MCF 10A (cell line): ENCODE data around the gene SERPINA4. TPM values are rescaled to one million over a fixed set of nuclear protein-coding genes. Genes with fewer than 3 reads are reported as not detected.

Source experiments
- BruUV-seq: library from RNA; stranded (reverse); fragments of 400-500 nt; replicated peaks from 2 replicates; lab custom pipeline; 2021; lab: Mats Ljungman, UMichigan
- CTCF ChIA-PET: fragments of 300-600 bp; sonication (Branson Sonifier 250); formaldehyde crosslinking; extraction: SDS; loops from one replicate; lab custom pipeline; 2021; ENCODE audit warnings: antibody characterized with exemption, inconsistent platforms; lab: Yijun Ruan, JAX
- POLR2A ChIA-PET: fragments of 300-600, 350-650 bp; sonication (Branson Sonifier 250); formaldehyde crosslinking; extraction: SDS; loops from one replicate; lab custom pipeline; 2020; ENCODE audit warnings: antibody characterized with exemption, inconsistent platforms; lab: Yijun Ruan, JAX
- DNase-seq: peaks from one replicate; pipeline ENCODE4 v3.0.0-alpha.2; 2018; ENCODE audit not compliant: unreplicated experiment
- H3K27ac Mint-ChIP-seq: one replicate; pipeline ENCODE4 v1.8.0; 2022; ENCODE audit warnings: mild to moderate bottlenecking, low read depth, mixed read lengths; ENCODE audit not compliant: unreplicated experiment
- H3K27me3 Mint-ChIP-seq: one replicate; pipeline ENCODE4 v1.8.0; 2022; ENCODE audit warnings: mixed read lengths; ENCODE audit not compliant: insufficient read depth, unreplicated experiment
- H3K36me3 Mint-ChIP-seq: one replicate; pipeline ENCODE4 v1.8.0; 2022; ENCODE audit warnings: mild to moderate bottlenecking, moderate library complexity, mixed read lengths; ENCODE audit not compliant: insufficient read depth, unreplicated experiment
- H3K4me1 Mint-ChIP-seq: one replicate; pipeline ENCODE4 v1.8.0; 2022; ENCODE audit warnings: mixed read lengths; ENCODE audit not compliant: insufficient read depth, unreplicated experiment
- H3K4me3 Mint-ChIP-seq: one replicate; pipeline ENCODE4 v1.8.0; 2022; ENCODE audit warnings: mild to moderate bottlenecking, moderate library complexity, mixed read lengths; ENCODE audit not compliant: unreplicated experiment
- H3K9me3 Mint-ChIP-seq: one replicate; pipeline ENCODE4 v1.8.0; 2022; ENCODE audit warnings: mixed read lengths; ENCODE audit not compliant: unreplicated experiment
- intact Hi-C: fragments of 100-400 bp; cut with micrococcal nuclease; formaldehyde crosslinking; loops from 2 replicates; pipeline ENCODE4 v1.14.1; 2022
- total RNA-seq: library from RNA; stranded (reverse); gene quantifications from 2 replicates; pipeline ENCODE4 v1.2.3, GENCODE V29; 2022
- TF ChIP-seq, protein P1 (sequence below): fragments of 200-600 bp; IDR thresholded peaks from one replicate; pipeline ENCODE4 v1.8.0; 2022; ENCODE audit warnings: antibody characterized with exemption, mild to moderate bottlenecking; ENCODE audit not compliant: unreplicated experiment

The SERPINA4 gene
- total RNA-seq, 1 experiment from 2014 or later = not detected

DNA sequence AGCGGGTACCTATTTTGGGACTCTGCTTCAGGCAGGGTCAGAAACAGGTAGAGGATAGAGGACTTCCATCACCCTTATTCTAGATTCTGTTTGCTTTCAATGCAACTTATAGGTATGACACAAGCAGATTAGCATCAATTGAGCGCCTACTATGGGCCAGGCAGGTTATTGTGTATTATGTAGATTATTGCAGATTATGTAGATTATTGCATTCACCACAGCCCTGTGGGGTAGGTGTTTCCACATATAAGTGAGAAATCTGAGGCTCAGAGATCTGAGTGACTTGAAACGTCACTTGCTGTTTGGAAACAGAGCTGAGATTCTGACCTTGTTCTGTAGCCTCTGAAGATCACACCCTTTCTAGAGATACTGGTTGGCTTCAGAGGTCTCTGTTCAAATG lies 25.7 kb upstream of the SERPINA4 start:
- POLR2A ChIA-PET = no interaction called here
- no TSS peak for BruUV-seq
- H3K4me3 Mint-ChIP-seq = no peak overlapping the region
- no peaks in the 10 kb centered on the region for H3K9me3 Mint-ChIP-seq
- H3K27ac Mint-ChIP-seq = no peak overlapping the region
- H3K36me3 Mint-ChIP-seq = no peaks in the 10 kb centered on the region
- DNase-seq = no peak
- TF ChIP-seq, protein P1, sequence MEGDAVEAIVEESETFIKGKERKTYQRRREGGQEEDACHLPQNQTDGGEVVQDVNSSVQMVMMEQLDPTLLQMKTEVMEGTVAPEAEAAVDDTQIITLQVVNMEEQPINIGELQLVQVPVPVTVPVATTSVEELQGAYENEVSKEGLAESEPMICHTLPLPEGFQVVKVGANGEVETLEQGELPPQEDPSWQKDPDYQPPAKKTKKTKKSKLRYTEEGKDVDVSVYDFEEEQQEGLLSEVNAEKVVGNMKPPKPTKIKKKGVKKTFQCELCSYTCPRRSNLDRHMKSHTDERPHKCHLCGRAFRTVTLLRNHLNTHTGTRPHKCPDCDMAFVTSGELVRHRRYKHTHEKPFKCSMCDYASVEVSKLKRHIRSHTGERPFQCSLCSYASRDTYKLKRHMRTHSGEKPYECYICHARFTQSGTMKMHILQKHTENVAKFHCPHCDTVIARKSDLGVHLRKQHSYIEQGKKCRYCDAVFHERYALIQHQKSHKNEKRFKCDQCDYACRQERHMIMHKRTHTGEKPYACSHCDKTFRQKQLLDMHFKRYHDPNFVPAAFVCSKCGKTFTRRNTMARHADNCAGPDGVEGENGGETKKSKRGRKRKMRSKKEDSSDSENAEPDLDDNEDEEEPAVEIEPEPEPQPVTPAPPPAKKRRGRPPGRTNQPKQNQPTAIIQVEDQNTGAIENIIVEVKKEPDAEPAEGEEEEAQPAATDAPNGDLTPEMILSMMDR = no peak
- H3K27me3 Mint-ChIP-seq = no peaks in the 10 kb centered on the region
- CTCF ChIA-PET = interaction anchor here (0.8 kb wide), 1 partner anchor 14 kb away, joined by 3 read pairs; no protein-coding TSS in a partner anchor
- H3K4me1 Mint-ChIP-seq = no peaks in the 10 kb centered on the region
- intact Hi-C loops = loop anchor here (5.0 kb wide), 1 partner anchor 103 kb away; no protein-coding TSS in a partner anchor

DNA sequence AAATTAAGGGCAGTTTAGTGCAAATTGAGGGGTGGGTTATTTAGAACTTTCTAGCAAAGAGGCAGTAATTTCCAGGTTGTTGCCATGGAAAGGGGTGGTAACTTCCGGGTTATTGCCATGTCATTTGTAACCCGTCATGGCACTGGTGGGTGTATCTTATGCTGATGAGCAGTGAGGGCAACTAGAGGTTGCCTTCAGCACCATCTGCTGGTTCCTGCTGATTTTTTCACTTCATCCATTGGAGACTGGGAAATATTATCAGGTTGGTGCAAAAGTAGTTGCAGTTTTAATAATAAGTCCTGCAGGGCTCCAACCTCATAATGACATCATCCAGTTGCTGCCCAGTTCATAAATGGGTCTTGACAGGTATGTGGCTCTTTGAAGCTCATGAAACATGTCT lies 24.4 kb upstream of the SERPINA4 start:
- Mint-ChIP-seq H3K4me3 (no peak overlapping the region), H3K27ac (no peak overlapping the region), H3K36me3 (no peaks in the 10 kb centered on the region), H3K4me1 (peaks cover 2% of the 10 kb centered on the region), H3K27me3 (no peaks in the 10 kb centered on the region), H3K9me3 (no peaks in the 10 kb centered on the region)
- DNase-seq = peak; percentile 58
- CTCF ChIA-PET = interaction anchor here (0.7 to 5.2 kb wide), 2 partner anchors 13 to 1004 kb away, joined by 5 to 37 read pairs; no protein-coding TSS in a partner anchor
- intact Hi-C loops = loop anchor here (5.0 kb wide), 1 partner anchor 105 kb away; no protein-coding TSS in a partner anchor
- POLR2A ChIA-PET = no interaction called here
- no TSS peak for BruUV-seq
- TF ChIP-seq, protein P1 = no peak

DNA sequence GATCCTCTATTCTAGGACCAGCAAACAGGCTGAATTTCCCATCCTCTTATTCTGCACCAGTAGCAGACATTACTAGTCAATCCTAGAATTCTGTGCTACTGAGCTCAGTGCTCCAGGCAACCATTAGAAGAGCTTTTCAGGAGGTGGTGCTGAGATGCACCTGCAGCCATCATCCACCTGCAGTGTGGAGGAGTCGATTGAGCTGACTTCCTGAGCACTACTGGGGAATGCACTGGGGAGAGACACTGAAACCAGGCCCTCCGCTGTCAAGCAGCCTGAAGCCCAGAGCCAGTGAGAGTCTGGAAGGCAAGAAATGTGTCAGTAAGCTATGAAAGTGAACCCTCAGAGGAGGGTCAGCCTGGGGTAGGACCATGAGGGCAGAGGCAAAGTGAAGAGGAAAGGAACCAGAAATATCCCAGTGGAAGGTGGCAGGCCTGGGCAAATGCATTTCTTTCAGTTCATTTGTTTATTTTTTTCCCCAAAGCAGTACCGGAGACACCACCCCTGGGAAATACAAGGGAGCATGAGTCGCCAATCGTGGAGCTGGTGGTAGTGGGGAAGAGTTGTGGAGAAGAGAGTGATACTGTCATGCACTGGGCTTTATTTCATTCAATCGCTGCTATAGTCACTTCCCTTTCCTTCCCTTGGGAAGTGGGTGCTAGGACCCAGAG lies 23.0 kb upstream of the SERPINA4 start:
- Mint-ChIP-seq H3K9me3 (no peaks in the 10 kb centered on the region), H3K27ac (no peak overlapping the region), H3K36me3 (no peaks in the 10 kb centered on the region), H3K4me3 (no peak overlapping the region), H3K27me3 (no peaks in the 10 kb centered on the region), H3K4me1 (peaks cover 9% of the 10 kb centered on the region)
- TF ChIP-seq, protein P1 = no peak
- BruUV-seq = no TSS peak
- ChIA-PET CTCF (interaction anchor here (5.2 kb wide), 1 partner anchor 11 kb away, joined by 37 read pairs; no protein-coding TSS in a partner anchor), POLR2A (interaction anchor here (0.6 kb wide), 1 partner anchor 920 kb away, joined by 3 read pairs; no protein-coding TSS in a partner anchor)
- DNase-seq = no peak
- intact Hi-C loops = loop anchor here (5.0 kb wide), 1 partner anchor 106 kb away; no protein-coding TSS in a partner anchor

DNA sequence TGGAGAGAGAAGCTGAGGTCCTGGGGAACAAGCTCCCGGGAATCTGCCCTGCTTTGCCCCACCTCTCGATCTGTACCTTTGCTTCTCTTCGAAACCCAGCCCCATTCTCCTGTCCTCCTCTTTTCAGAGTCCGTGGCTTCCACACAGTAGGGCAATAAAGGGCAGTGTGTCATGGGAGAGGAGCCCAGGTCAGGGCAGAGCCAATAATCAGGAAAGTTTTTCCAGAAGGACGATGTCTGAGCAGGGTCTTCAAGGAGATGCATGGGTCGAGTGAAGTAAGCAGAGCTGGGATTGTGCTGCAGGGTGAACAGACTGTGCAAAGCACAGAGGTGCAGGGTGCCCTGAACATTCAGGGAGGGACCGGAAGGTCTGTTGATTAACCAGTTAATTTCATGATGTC lies 22.1 kb upstream of the SERPINA4 start:
- H3K27me3 Mint-ChIP-seq = no peaks in the 10 kb centered on the region
- POLR2A ChIA-PET = interaction anchor here (0.7 kb wide), 1 partner anchor 1349 kb away, joined by 3 read pairs; no protein-coding TSS in a partner anchor
- no peak overlapping the region for H3K27ac Mint-ChIP-seq
- H3K4me3 Mint-ChIP-seq = no peak overlapping the region
- BruUV-seq = no TSS peak
- no peak for DNase-seq
- H3K36me3 Mint-ChIP-seq = no peaks in the 10 kb centered on the region
- intact Hi-C loops = loop anchor here (5.0 kb wide), 1 partner anchor 107 kb away; no protein-coding TSS in a partner anchor
- H3K9me3 Mint-ChIP-seq = no peaks in the 10 kb centered on the region
- peaks cover 9% of the 10 kb centered on the region for H3K4me1 Mint-ChIP-seq
- CTCF ChIA-PET = interaction anchor here (5.2 kb wide), 1 partner anchor 10 kb away, joined by 37 read pairs; no protein-coding TSS in a partner anchor
- TF ChIP-seq, protein P1 = no peak
